K562 (cell line): ENCODE measurements around the gene CLC. TPM values are rescaled to one million over a fixed set of nuclear protein-coding genes. Genes with fewer than 3 reads are reported as not detected.
A peak's percentile ranks its signal among the peaks of the same experiment; 100 is the strongest.
"Not testable (repeated sequence)": the region's sequence is repeated elsewhere in the genome, so short reads cannot be mapped to it uniquely, and the experiment has no call there.

Experiments
- ATAC-seq: fragments of 200-7000 bp; cut with Tn5 transposase; 3 replicates; pipeline ENCODE4 v1.9.1; 2020; ENCODE audit warnings: moderate library complexity
- BruUV-seq: library from RNA; stranded (reverse); fragments of 400-500 nt; replicated peaks from 2 replicates; lab custom pipeline; 2021; lab: Mats Ljungman, UMichigan
- CTCF ChIA-PET: fragments of 300-600 bp; formaldehyde crosslinking; extraction: SDS; loops from one replicate; lab custom pipeline; 2021; ENCODE audit warnings: low intra/inter-chr PET ratio; lab: Yijun Ruan, JAX
- POLR2A ChIA-PET: fragments of 300-600, 350-650 bp; sonication (Branson Sonifier 250); formaldehyde crosslinking; extraction: SDS; loops from one replicate; lab custom pipeline; 2021; ENCODE audit warnings: antibody characterized with exemption, inconsistent platforms; lab: Yijun Ruan, JAX
- DNase-seq, 4 experiments: peaks; one replicate each; pipeline versions ENCODE4 v3.0.0 to v3.0.0-alpha.2; 2011 to 2018; ENCODE audit warnings: low spot score in 3 of 4, mixed read lengths in 3 of 4; ENCODE audit errors: extremely low read depth in 1 of 4
- FAIRE-seq: peaks from 2 replicates; lab custom pipeline; 2011; peaks lifted over from hg19 to GRCh38; lab: Jason Lieb, UNC
- H2AFZ ChIP-seq: 2 replicates; pipeline ENCODE4 v1.6.0; 2011; ENCODE audit warnings: low read depth, low read length, control low read depth, inconsistent platforms
- H3K27ac ChIP-seq: fragments of 200-600 bp; 3 replicates; pipeline ENCODE4 v1.8.0; 2011; ENCODE audit warnings: low read depth, mild to moderate bottlenecking, control low read depth, inconsistent platforms, low read length, moderate library complexity, mixed read lengths; ENCODE audit errors: extremely low read depth
- H3K27me3 ChIP-seq, 2 experiments: fragments of 300-600 bp in 1 of 2; 2 replicates in 1 of 2; 3 replicates in 1 of 2; pipeline versions ENCODE4 v1.6.0 to v1.8.0; 2011; ENCODE audit warnings: inconsistent platforms in 2 of 2, low read length in 2 of 2, mild to moderate bottlenecking in 1 of 2, mixed read lengths in 1 of 2, moderate library complexity in 1 of 2; ENCODE audit not compliant: control insufficient read depth in 2 of 2, insufficient read depth in 2 of 2
- H3K36me3 ChIP-seq: fragments of 300-600 bp; 3 replicates; pipeline ENCODE4 v1.8.0; 2011; ENCODE audit warnings: mild to moderate bottlenecking, low read length, inconsistent platforms; ENCODE audit not compliant: control insufficient read depth, insufficient read depth
- H3K4me1 ChIP-seq, 2 experiments: fragments of 200-600 bp in 1 of 2; replicated peaks in 1 of 2; 2 replicates in 1 of 2; 3 replicates in 1 of 2; pipeline versions ENCODE4 v1.5.1 to v1.8.0; 2011; ENCODE audit warnings: inconsistent platforms in 2 of 2, low read length in 2 of 2, mild to moderate bottlenecking in 1 of 2, mixed read lengths in 1 of 2, moderate library complexity in 1 of 2; ENCODE audit not compliant: control insufficient read depth in 2 of 2, insufficient read depth in 2 of 2
- H3K4me2 ChIP-seq: 2 replicates; pipeline ENCODE4 v1.6.1; 2011; ENCODE audit warnings: low read length, control low read depth, inconsistent platforms, mixed read lengths; ENCODE audit not compliant: insufficient read depth
- H3K4me3 ChIP-seq: fragments of 200-600 bp; sonication (generic), shearing (Covaris generic); 2 replicates; pipeline ENCODE4 v1.5.1; 2016; ENCODE audit warnings: control low read depth, inconsistent platforms
- H3K79me2 ChIP-seq: fragments of 200-600 bp; 3 replicates; pipeline ENCODE4 v1.8.0; 2011; ENCODE audit warnings: low read length, inconsistent platforms; ENCODE audit not compliant: control insufficient read depth, insufficient read depth
- H3K9ac ChIP-seq, 2 experiments: 2 replicates each; pipeline versions ENCODE4 v1.6.0 to v1.6.1; 2011; ENCODE audit warnings: low read depth in 2 of 2, low read length in 2 of 2, control low read depth in 1 of 2, inconsistent platforms in 1 of 2, mild to moderate bottlenecking in 1 of 2, mixed read lengths in 1 of 2; ENCODE audit not compliant: insufficient read depth in 1 of 2
- H3K9me1 ChIP-seq: one replicate; pipeline ENCODE4 v1.6.0; 2011; ENCODE audit warnings: inconsistent platforms, mild to moderate bottlenecking, low read length, moderate library complexity; ENCODE audit not compliant: control insufficient read depth, insufficient read depth
- H3K9me3 ChIP-seq: replicated peaks from 2 replicates; pipeline ENCODE4 v1.5.1; 2011; ENCODE audit warnings: low read depth, low read length, inconsistent platforms; ENCODE audit not compliant: control insufficient read depth, insufficient read depth
- H4K20me1 ChIP-seq: replicated peaks from 2 replicates; pipeline ENCODE4 v1.6.1; 2011; ENCODE audit warnings: low read length, inconsistent platforms, mixed read lengths; ENCODE audit not compliant: control insufficient read depth, insufficient read depth
- FOXA3 ChIP-seq, 2 experiments: fragments of 450-650 bp in 1 of 2; sonication (generic) in 1 of 2; formaldehyde crosslinking; IDR thresholded peaks in 1 of 2; conservative IDR thresholded peaks in 1 of 2; 2 replicates each; pipeline versions ENCODE4 v1.4.0 to v1.8.0; 2020 to 2022; ENCODE audit warnings: mild to moderate bottlenecking in 2 of 2, missing genetic modification reagents in 1 of 2
- HNRNPK ChIP-seq: fragments of 200-400 bp; formaldehyde crosslinking; IDR thresholded peaks from one replicate; pipeline ENCODE4 v1.6.1; 2018; ENCODE audit warnings: mild to moderate bottlenecking, low read depth, low read length; ENCODE audit not compliant: poor library complexity, severe bottlenecking
- KLF10 ChIP-seq: fragments of 250-450 bp; sonication (Bioruptor Pico); IDR thresholded peaks from 2 replicates; pipeline ENCODE4 v1.6.1; 2021; ENCODE audit warnings: matching md5 sums
- RAD21 ChIP-seq, 2 experiments: fragments of 250-450 bp in 1 of 2; fragments of 450-650 bp in 1 of 2; sonication (Bioruptor Pico) in 1 of 2; formaldehyde crosslinking in 1 of 2; IDR thresholded peaks in 1 of 2; conservative IDR thresholded peaks in 1 of 2; 2 replicates each; pipeline versions ENCODE4 v1.4.0 to v1.8.0; 2020 to 2022; ENCODE audit warnings: mild to moderate bottlenecking in 2 of 2, moderate library complexity in 1 of 2
- RCOR1 ChIP-seq, 2 experiments: IDR thresholded peaks; 2 replicates each; pipeline ENCODE4 v1.6.1; 2012; ENCODE audit warnings: low read depth in 2 of 2, low read length in 2 of 2, borderline replicate concordance in 1 of 2, improper control_type of control experiment in 1 of 2
- SMC3 ChIP-seq: conservative IDR thresholded peaks from 2 replicates; pipeline ENCODE4 v1.6.1; 2011; ENCODE audit warnings: low read depth, low read length, improper control_type of control experiment; ENCODE audit not compliant: insufficient read depth
- ZC3H11A ChIP-seq: IDR thresholded peaks from 2 replicates; pipeline ENCODE4 v1.6.1; 2012; ENCODE audit warnings: low read depth, low read length, improper control_type of control experiment
- WGBS: fragments of 100-300 bp; shearing (Covaris generic); methylation state at CpG from one replicate; pipeline ENCODE4 v1.1.6; 2016; ENCODE audit warnings: low coverage, mixed read lengths; ENCODE audit not compliant: insufficient coverage; ENCODE audit errors: missing lambda C conversion rate; 5-methylcytosine and 5-hydroxymethylcytosine counted together
- in situ Hi-C: fragments of 300-500 bp; cut with MboI; formaldehyde crosslinking; loops from 4 replicates; pipeline ENCODE4 v1.15.0; 2018; ENCODE audit warnings: inconsistent platforms, mixed read lengths
- intact Hi-C: fragments of 100-400 bp; cut with micrococcal nuclease; formaldehyde crosslinking; loops from 2 replicates; pipeline ENCODE4 v1.14.2; 2022
- polyA plus RNA-seq, 8 experiments: library from polyadenylated mRNA; depleted of rRNA in 4 of 8; stranded (reverse) in 5 of 8; unstranded in 3 of 8; fragments of >200 nt; fragmentation: Nextera tagmentation in 2 of 8; fragmentation: Illumina TruSeq in 1 of 8; extraction: Ambion mirVana in 2 of 8; extraction: Trizol in 1 of 8; gene quantifications; 2 replicates each; pipeline versions ENCODE4 v1.2.1 to v1.2.3, GENCODE V29; 2011 to 2014; ENCODE audit warnings: inconsistent platforms in 1 of 8, missing spikeins in 1 of 8
- total RNA-seq, 7 experiments: library from RNA; depleted of rRNA in 6 of 7; stranded (reverse); fragments of >200 nt in 6 of 7; fragmentation: Illumina TruSeq in 2 of 7; extraction: Trizol in 2 of 7; gene quantifications; 2 replicates each; pipeline versions ENCODE4 v1.2.1 to v1.2.3, GENCODE V29; 2011 to 2021; ENCODE audit warnings: low replicate concordance in 1 of 7

The CLC gene
- total and polyA plus RNA-seq, 9 of the 15 experiments (the other 6 are each of a cell fraction or from before 2014, with no cell fraction given), result 0.44 to 1.1 (median 0.67) TPM; not detected in 3

GRCh38 chr19:39765091-39766076 is 27.6 kb upstream of the CLC start (continued):
- TF ChIP-seq SMC3 (0 out of 2 replicates have a peak, but pooled peaks have one; percentile 24), RAD21 (CRISPR knock-in tag; conservative IDR thresholded peaks at IDR 0.05 in 1 of 2, IDR thresholded peaks at IDR 0.05 in 1 of 2) (peak in 1 of 2 experiments; percentile 53; a peak in 2 of 4 replicates), ZC3H11A (no peak), FOXA3 (CRISPR knock-in tag; conservative IDR thresholded peaks at IDR 0.05 in 1 of 2, IDR thresholded peaks at IDR 0.05 in 1 of 2) (no peak), HNRNPK (no peak), RCOR1 (IDR thresholded peaks at IDR 0.05; ENCODE audit: borderline replicate concordance in 1 of 2, low read depth in 2 of 2, low read length in 2 of 2) (0 out of 4 replicates have a peak, but pooled peaks of 1 of the 2 experiments have one; percentile 16), KLF10 (CRISPR knock-in tag) (no peak)

GRCh38 chr19:39761851-39762250 is 24.0 kb upstream of the CLC start:
- ATAC-seq, H3K36me3 ChIP-seq, H3K9me1 ChIP-seq, H3K4me1 ChIP-seq, H3K9me3 ChIP-seq, H2AFZ ChIP-seq, H3K27ac ChIP-seq, DNase-seq, H3K4me3 ChIP-seq, CTCF ChIA-PET, H3K4me2 ChIP-seq, H3K27me3 ChIP-seq, H3K9ac ChIP-seq, FAIRE-seq, H3K79me2 ChIP-seq, in situ Hi-C loops, H4K20me1 ChIP-seq, BruUV-seq: not testable (repeated sequence)
- intact Hi-C loops, result loop anchor here (10.0 kb wide), 1 partner anchor 207 kb away; no protein-coding TSS in a partner anchor
- 0% methylated on average over 1 of the region's 1 CpG for WGBS
- POLR2A ChIA-PET, result interaction anchor here (0.7 kb wide), 1 partner anchor 98 kb away, joined by 3 read pairs; no protein-coding TSS in a partner anchor
